NCI-H2171 (cell line): ENCODE results near the gene SHISAL2B.
"Not testable (repeated sequence)": the region's sequence is repeated elsewhere in the genome, so short reads cannot be mapped to it uniquely, and the experiment has no call there.

Experiments
- DNase-seq: peaks from one replicate; lab custom pipeline; 2025; lab: John Stamatoyannopoulos, UW

SHISAL2B gene

GRCh38 chr5:64700765-64701164, 10.5 kb downstream of the SHISAL2B start:
- no peak for DNase-seq

DNA sequence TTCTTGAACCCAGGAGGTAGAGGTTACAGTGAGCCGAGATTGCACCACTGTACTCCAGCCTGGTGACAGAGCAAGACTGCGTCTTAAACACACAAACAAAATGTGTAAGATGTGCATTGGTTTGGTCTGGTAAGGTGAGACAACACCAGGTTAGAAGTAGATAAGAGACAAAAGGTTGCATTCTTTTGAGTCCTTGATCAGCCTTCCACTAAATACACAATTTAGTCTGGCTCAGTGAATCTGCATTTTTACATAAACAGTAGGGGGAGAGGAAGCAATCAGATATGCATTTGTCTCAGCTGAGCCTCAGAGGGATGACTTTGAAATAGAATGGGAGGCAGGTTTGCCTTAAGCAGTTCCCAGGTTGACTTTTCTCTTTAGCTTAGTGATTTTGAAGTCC, 15.8 kb downstream of the SHISAL2B start:
- not testable (repeated sequence) for DNase-seq

DNA sequence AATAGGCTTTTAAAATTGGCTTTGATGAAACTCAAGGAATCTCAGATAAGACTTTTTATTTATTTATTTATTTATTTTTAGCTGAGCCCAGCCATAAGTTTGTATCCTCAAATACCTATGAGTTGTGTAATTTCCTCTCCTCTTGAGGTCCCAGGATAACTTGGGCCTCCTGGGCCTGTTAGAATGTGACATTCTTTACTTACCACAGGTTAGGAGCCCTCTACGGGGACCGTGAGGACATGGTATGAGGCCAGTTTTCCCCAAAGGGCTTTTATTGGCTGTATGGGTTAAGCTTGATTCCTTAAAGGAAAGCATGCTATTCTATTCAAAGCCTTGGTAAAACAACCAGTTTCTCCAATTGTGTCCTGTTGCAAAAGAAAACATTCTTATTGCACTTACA, 16.9 kb downstream of the SHISAL2B start:
- no peak for DNase-seq

- not testable (repeated sequence) for DNase-seq
Observed at GRCh38 chr5:64714495-64714894, 24.2 kb downstream of the SHISAL2B start.

- DNase-seq = no peak
Observed at GRCh38 chr5:64722588-64722987, 32.3 kb downstream of the SHISAL2B start.

- no peak for DNase-seq
Observed at GRCh38 chr5:64727150-64727549, 36.8 kb downstream of the SHISAL2B start.

- DNase-seq = no peak
Observed at GRCh38 chr5:64742411-64742810, 52.1 kb downstream of the SHISAL2B start.

DNA sequence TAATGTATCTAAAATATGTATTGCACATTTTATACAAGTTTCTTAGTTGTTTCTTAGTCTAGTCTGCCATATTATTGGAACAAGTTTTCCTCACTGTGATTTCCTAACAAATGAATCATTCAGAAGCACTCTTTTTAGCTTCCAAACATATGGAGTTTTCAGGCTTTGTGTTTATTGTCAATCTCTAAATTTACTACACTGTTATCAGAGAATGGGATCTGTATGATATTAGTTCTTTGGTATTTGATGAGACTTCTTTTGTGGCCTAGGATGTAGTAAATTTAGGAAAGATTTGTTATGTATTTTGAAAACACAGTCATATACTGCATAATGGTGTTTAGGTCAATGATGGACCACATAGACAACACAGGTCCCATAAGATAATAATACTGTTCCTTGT, 52.5 kb downstream of the SHISAL2B start:
- DNase-seq = no peak

DNA sequence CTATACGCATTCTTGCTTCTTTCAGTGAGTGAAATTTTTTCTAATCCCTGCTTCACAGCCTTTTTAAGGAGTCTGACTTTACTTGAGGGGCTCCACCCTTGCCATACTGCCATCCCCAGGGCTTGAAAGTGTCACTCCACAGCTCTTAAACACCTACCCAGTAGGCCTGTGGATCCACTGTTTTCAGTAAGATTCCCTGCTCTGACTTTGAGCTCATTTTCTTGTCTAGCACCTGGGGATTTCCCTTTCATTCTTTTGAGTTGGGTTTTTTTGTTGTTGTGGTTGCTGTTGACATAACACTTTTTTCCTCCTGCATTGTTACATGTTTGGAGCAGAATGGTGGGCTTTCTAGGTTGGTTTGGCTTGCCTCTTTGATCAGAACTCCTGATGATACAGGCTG, 54.6 kb downstream of the SHISAL2B start:
- no peak for DNase-seq

- DNase-seq = no peak
Observed at GRCh38 chr5:64746446-64746845, 56.1 kb downstream of the SHISAL2B start.

DNA sequence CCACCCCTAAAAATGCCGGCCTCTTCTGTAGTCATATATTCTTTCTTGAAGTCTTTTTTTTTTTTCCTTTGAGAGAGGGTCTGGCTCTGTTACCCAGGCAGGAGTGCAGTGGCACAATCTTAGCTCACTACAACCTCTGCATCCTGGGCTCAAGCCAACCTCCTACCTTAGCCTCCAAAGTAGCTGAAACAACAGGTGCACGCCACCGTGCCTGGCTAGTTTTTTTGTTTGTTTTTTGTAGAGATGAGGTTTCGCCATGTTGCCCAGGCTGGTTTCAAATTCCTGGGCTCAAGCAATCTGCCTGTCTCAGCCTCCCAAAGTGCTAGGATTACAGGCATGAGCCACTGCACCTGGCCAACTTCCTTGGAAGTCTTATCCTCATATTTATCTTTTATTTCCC, 59.1 kb downstream of the SHISAL2B start:
- DNase-seq = no peak

DNA sequence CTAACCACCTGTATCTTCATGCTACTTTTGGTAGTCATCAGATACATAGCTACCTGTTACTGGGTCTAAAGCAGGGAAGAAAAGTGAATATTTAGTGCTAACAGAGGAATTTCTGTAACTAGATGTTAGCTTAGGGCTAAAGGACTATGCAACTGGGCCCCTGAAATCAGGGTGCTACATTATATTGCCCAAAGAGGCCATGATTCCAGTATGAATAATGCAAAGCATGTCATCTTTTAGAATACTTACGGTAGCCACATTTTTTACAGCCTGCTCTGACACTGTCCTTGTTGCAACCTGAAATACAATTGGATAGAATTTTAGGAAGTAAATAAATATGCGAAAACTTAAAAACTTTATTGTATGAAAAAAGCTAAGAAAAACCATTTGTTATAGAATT, 63.8 kb downstream of the SHISAL2B start:
- no peak for DNase-seq

- DNase-seq = no peak
Observed at GRCh38 chr5:64758901-64759300, 68.6 kb downstream of the SHISAL2B start.

DNA sequence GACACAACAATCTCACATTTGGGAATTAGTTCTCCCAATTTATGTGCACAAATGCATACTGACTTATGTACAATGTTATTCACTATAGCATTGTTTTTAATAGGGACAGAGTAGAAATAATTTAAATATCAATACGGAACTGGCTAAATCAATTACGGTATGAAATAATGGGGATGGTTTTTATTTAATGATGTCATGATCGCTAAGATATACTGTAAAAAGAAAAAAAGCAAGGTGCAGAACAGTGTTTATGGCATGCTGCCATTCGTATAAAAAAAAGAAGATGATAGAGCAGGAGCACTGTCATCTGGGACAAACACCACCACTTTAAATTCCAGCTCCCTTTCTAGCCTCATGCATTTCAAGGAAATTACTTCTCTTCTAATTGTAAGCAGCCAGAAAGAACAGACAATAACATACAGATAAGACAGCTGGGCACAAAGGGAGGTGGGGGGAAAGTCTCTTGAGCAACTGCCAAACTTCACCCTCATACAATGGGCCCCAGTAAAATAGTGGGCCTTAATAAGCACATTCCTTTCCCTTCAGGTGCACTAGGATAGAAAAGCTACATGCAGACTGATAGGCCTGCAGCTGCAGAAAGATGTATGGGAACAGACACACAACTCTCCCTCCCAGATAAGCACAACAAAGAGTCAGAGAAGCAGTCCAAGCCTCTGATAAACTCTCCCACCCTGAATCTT, 69.8 kb downstream of the SHISAL2B start:
- DNase-seq = no peak

DNA sequence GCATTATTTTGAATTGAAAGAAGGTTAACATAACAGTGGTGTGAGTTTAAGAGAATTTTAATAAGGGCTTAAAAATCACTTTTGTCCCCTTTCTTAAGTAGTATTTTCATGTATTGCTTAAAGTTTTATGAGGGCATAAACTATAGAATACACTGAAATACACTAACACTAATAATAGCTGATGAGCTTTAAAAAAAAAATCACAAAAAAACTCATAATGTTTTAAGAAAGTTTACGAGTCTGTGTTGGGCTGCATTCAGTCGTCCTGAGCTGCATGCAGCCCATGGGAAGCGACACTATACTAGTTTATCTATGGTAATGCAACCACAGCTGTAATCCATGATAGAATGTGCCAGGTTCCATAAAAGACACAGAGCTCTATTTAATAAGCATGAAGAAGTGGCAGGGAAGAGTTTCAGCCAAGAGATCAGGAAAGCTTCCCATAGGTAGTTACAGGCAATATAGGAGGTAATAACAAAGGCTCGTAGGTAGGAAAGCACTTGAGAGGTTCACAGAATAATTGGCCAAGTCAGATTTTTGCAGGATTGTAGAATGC, 73.7 kb downstream of the SHISAL2B start:
- DNase-seq = no peak

- DNase-seq = no peak
Observed at GRCh38 chr5:64765804-64766504, 75.7 kb downstream of the SHISAL2B start.

DNA sequence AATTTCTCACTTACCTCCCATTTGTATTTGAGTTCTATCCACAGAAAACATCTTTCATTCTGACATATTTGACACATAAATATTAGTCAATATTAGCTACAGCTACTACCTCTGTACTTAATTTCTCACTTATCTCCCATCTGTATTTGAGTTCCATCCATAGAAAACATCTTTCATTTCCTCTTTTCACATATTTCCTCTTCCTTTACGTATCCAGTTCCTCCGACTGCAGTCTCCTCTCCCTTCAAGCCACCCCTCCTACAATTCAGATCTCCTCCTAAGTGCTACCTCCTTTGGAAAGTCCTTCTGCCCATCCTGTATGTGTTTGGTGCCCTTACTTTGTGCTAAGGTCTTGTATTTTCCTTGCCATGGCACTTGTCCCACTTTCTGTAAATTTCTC, 76.6 kb downstream of the SHISAL2B start:
- no peak for DNase-seq
